Astrocyte (in vitro differentiated cells and primary cell): ENCODE measurements around the gene BTBD10. TPM values are rescaled to one million over a fixed set of nuclear protein-coding genes. Genes with fewer than 3 reads are reported as not detected.
"Not testable (repeated sequence)": the region's sequence is repeated elsewhere in the genome, so short reads cannot be mapped to it uniquely, and the experiment has no call there.

Source experiments
- DNase-seq: peaks from one replicate; pipeline ENCODE4 v3.0.0-alpha.2; 2010; ENCODE audit warnings: low read depth
- FAIRE-seq: peaks from 2 replicates; lab custom pipeline; 2011; peaks lifted over from hg19 to GRCh38; lab: Jason Lieb, UNC
- H2AFZ ChIP-seq: 2 replicates; pipeline ENCODE4 v1.6.0; 2012; ENCODE audit warnings: low read depth, low read length, inconsistent platforms
- H3K27ac ChIP-seq: 2 replicates; pipeline ENCODE4 v1.5.1; 2011; ENCODE audit warnings: low read depth, low read length, inconsistent platforms
- H3K27me3 ChIP-seq: 2 replicates; pipeline ENCODE4 v1.6.0; 2011; ENCODE audit warnings: low read length, inconsistent platforms; ENCODE audit not compliant: insufficient read depth
- H3K36me3 ChIP-seq: 2 replicates; pipeline ENCODE4 v1.5.1; 2011; ENCODE audit warnings: low read length, inconsistent platforms; ENCODE audit not compliant: insufficient read depth
- H3K4me1 ChIP-seq: 2 replicates; pipeline ENCODE4 v1.5.1; 2011; ENCODE audit warnings: low read length, inconsistent platforms; ENCODE audit not compliant: insufficient read depth
- H3K4me2 ChIP-seq: 2 replicates; pipeline ENCODE4 v1.6.0; 2012; ENCODE audit warnings: low read length, inconsistent platforms
- H3K4me3 ChIP-seq: 2 replicates; pipeline ENCODE4 v1.5.1; 2011; ENCODE audit warnings: low read depth, mild to moderate bottlenecking, low read length, inconsistent platforms; ENCODE audit not compliant: insufficient read depth
- H3K79me2 ChIP-seq: 2 replicates; pipeline ENCODE4 v1.6.0; 2012; ENCODE audit warnings: mild to moderate bottlenecking, low read length, inconsistent platforms; ENCODE audit not compliant: insufficient read depth
- H3K9ac ChIP-seq: 2 replicates; pipeline ENCODE4 v1.6.0; 2012; ENCODE audit warnings: mild to moderate bottlenecking, low read length, inconsistent platforms
- H3K9me3 ChIP-seq: 2 replicates; pipeline ENCODE4 v1.5.1; 2012; ENCODE audit warnings: low read depth, mild to moderate bottlenecking, low read length, inconsistent platforms; ENCODE audit not compliant: insufficient read depth
- H4K20me1 ChIP-seq: 2 replicates; pipeline ENCODE4 v1.6.0; 2012; ENCODE audit warnings: low read length, inconsistent platforms; ENCODE audit not compliant: insufficient read depth
- H3K27ac Mint-ChIP-seq: one replicate; pipeline ENCODE4 v1.8.0; 2021; ENCODE audit warnings: mild to moderate bottlenecking, mixed read lengths; ENCODE audit not compliant: unreplicated experiment
- H3K27me3 Mint-ChIP-seq: one replicate; pipeline ENCODE4 v1.8.0; 2021; ENCODE audit warnings: low read depth, mixed read lengths; ENCODE audit not compliant: unreplicated experiment
- H3K36me3 Mint-ChIP-seq: one replicate; pipeline ENCODE4 v1.8.0; 2021; ENCODE audit warnings: low read depth, mixed read lengths; ENCODE audit not compliant: unreplicated experiment
- H3K4me1 Mint-ChIP-seq: one replicate; pipeline ENCODE4 v1.8.0; 2021; ENCODE audit warnings: low read depth, mixed read lengths; ENCODE audit not compliant: unreplicated experiment
- H3K4me3 Mint-ChIP-seq: one replicate; pipeline ENCODE4 v1.8.0; 2021; ENCODE audit warnings: mild to moderate bottlenecking, moderate library complexity, mixed read lengths; ENCODE audit not compliant: unreplicated experiment
- H3K9me3 Mint-ChIP-seq: one replicate; pipeline ENCODE4 v1.8.0; 2021; ENCODE audit warnings: mild to moderate bottlenecking, mixed read lengths; ENCODE audit not compliant: unreplicated experiment
- CTCF ChIP-seq: IDR thresholded peaks from 2 replicates; pipeline ENCODE4 v1.5.1; 2011; ENCODE audit warnings: low read depth, mild to moderate bottlenecking, inconsistent platforms, low read length, moderate library complexity; ENCODE audit not compliant: insufficient read depth
- EZH2 ChIP-seq: IDR thresholded peaks from 2 replicates; pipeline ENCODE4 v1.6.1; 2012; ENCODE audit warnings: mild to moderate bottlenecking, low read length, inconsistent platforms; ENCODE audit not compliant: insufficient read depth
- total RNA-seq: library from RNA; stranded (reverse); gene quantifications from 2 replicates; pipeline ENCODE4 v1.2.1, GENCODE V29; 2021

Gene BTBD10
- total RNA-seq, 1 donor from 2014 or later, result 58.9 TPM

- Histone ChIP-seq H3K4me3 (no peak overlapping the region), H4K20me1 (no peaks in the 10 kb centered on the region), H3K79me2 (peaks cover 3% of the 10 kb centered on the region), H3K4me2 (no peak overlapping the region), H2AFZ (no peak overlapping the region), H3K9me3 (no peaks in the 10 kb centered on the region), H3K27ac (no peak overlapping the region), H3K4me1 (no peaks in the 10 kb centered on the region), H3K27me3 (no peaks in the 10 kb centered on the region), H3K36me3 (peaks cover 29% of the 10 kb centered on the region), H3K9ac (no peak overlapping the region)
- Mint-ChIP-seq H3K4me1 (peaks cover 2% of the 10 kb centered on the region), H3K27me3 (no peaks in the 10 kb centered on the region), H3K36me3 (peaks cover 22% of the 10 kb centered on the region), H3K9me3 (peaks cover 6% of the 10 kb centered on the region), H3K4me3 (no peak overlapping the region), H3K27ac (no peak overlapping the region)
- TF ChIP-seq CTCF, result no peak
- TF ChIP-seq EZH2, result no peak
- FAIRE-seq (no peak), DNase-seq (no peak)
Observed at GRCh38 chr11:13405220-13405619, 57.8 kb downstream of the BTBD10 start.

GRCh38 chr11:13398335-13398734, 64.7 kb downstream of the BTBD10 start:
- not testable (repeated sequence) for H3K9me3 ChIP-seq, H2AFZ ChIP-seq, H3K27ac Mint-ChIP-seq, H3K79me2 ChIP-seq, H3K4me1 Mint-ChIP-seq, H4K20me1 ChIP-seq, H3K4me1 ChIP-seq, H3K9ac ChIP-seq, H3K27me3 ChIP-seq, H3K27me3 Mint-ChIP-seq, H3K4me3 Mint-ChIP-seq, DNase-seq, H3K4me3 ChIP-seq, FAIRE-seq, H3K27ac ChIP-seq, H3K4me2 ChIP-seq
- Mint-ChIP-seq H3K36me3 (peaks cover 38% of the 10 kb centered on the region), H3K9me3 (peaks cover 12% of the 10 kb centered on the region)
- peaks cover 17% of the 10 kb centered on the region for H3K36me3 ChIP-seq

DNA sequence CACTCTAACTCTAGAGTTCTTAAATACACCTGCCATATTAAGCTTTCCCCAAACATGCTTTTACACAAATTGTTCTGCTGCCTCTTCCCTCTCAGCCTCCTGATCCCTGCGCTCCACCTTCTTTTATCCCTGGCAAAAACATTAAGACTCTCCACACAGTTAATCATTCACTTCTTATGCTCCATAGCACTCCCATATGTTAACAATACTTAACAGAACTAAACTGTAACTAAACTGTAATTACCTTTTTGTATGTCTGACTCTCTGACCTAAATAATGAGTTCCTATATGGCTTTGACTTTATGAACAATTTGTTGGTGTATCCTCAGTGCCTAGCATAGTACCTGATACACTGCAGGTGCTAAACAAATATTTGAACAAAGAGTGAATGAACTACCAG, 71.8 kb downstream of the BTBD10 start:
- Histone ChIP-seq H3K9ac (no peak overlapping the region), H2AFZ (no peak overlapping the region), H3K36me3 (peaks cover 12% of the 10 kb centered on the region), H3K79me2 (no peaks in the 10 kb centered on the region), H3K4me2 (no peak overlapping the region), H3K4me1 (no peaks in the 10 kb centered on the region), H3K4me3 (no peak overlapping the region), H3K27me3 (no peaks in the 10 kb centered on the region), H3K27ac (no peak overlapping the region), H4K20me1 (no peaks in the 10 kb centered on the region), H3K9me3 (no peaks in the 10 kb centered on the region)
- no peak overlapping the region for H3K27ac Mint-ChIP-seq
- FAIRE-seq (no peak), DNase-seq (no peak)
- no peak overlapping the region for H3K4me3 Mint-ChIP-seq
- no peaks in the 10 kb centered on the region for H3K9me3 Mint-ChIP-seq
- TF ChIP-seq CTCF (no peak), EZH2 (no peak)
- H3K27me3 Mint-ChIP-seq, result no peaks in the 10 kb centered on the region
- H3K4me1 Mint-ChIP-seq, result peaks cover 1% of the 10 kb centered on the region
- H3K36me3 Mint-ChIP-seq, result peaks cover 10% of the 10 kb centered on the region
